ENCODE measurements around the gene DNLZ.

Gene DNLZ

GRCh38 chr9:136396219-136396515 lies 32.6 kb upstream of the DNLZ start:
- no peak for DNase-seq (ENCODE audit: low read depth, low spot score)

DNA sequence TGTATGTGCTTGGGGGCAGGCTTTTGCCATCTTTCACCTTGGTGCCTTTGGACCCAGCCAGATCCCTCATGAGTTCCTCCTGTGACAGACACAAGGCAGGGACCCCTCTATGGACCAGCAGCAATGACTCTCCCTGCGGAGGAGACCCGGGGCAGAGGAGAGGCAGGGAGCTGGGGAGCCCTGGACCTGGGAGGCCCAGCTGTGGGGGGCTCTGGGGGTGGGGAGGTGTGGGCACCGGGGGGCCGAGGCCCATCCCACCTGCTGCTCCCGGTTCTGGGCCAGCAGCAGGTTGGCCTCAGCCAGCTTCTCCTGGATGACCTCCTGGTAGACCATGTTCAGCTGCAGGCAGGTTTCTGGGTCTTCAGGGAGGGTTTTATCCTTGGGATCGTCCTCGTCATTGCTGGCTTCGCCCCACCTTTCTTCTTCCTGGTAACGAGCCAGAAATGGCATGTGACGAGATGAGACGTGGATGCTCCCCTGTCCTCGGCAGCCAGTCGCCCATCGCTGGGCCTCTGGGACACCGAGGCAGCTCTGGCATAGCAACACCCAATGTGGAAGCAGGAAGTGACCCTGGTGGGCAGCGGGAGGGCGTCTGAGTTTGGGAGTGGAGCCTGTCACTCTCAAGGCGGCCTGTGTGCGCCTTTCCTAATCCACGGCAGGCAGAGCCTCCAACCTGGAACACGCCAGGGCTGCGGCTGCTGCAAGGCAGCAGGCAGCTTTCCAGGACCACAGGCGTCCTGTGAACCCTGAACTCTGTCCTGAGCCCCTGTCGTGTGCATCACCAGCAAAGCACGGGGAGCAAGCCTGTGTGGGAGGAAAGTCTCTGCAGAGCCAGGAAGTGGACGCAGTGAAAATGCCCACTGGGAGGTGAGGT lies 32.0 kb upstream of the DNLZ start:
- DNase-seq (ENCODE audit: low read depth, low spot score) = no peak

DNA sequence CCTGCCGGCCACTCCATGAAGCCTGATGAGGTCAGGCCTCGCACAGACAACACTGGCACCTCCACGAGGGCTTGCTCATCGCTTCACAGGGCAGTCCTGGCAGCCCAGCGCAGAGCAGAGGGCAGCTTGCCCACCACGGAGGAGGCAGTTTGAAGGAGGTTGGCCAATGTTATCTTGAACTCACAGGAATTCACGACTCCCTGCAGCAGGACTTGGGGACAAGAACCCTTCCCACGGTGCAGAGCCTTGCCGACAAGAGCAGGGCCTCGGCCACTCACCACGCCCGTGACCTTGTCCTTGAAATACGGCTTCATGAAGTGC lies 31.4 kb upstream of the DNLZ start:
- DNase-seq (ENCODE audit: low read depth, low spot score) = no peak

DNA sequence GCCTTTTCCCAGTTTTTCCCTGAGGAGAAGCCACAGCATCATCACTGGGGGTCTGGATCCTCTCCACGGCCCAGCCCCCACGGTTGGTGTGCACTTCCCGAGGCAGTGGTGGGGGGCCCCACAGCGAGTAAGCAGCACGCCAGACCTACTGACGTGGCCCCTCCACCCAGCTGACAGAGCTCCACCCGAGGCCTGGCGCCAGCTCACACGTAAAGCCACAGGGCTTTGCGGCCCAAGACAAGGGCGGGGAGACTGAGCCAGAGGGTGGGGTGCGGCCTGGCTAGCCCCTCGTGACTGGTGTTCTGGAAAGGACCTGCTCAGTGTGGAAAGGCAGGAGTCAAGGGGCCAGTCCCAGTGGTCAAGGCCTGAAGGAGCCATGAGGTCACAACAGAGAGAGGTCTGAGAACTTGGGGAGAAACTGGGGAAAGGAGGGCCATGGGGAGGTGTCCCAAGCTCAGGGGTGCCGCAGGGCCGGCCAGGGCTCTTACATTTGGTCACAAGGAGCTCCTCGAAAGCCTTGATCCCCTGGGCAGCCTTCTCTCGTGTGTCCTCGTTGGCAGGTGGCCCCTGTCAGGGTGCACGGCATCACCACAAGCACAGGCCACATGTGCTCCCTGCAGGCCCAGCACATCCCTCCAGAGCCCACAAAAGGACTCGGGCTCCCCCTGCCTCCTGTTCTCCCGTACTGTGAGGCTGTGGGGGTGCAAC lies 30.9 kb upstream of the DNLZ start:
- DNase-seq (ENCODE audit: low read depth, low spot score) = no peak

GRCh38 chr9:136393531-136393930 lies 30.0 kb upstream of the DNLZ start:
- no peak for DNase-seq (ENCODE audit: low read depth, low spot score)

- DNase-seq (ENCODE audit: low read depth, low spot score) = no peak
Measured at GRCh38 chr9:136392538-136393449, 29.2 kb upstream of the DNLZ start.

DNA sequence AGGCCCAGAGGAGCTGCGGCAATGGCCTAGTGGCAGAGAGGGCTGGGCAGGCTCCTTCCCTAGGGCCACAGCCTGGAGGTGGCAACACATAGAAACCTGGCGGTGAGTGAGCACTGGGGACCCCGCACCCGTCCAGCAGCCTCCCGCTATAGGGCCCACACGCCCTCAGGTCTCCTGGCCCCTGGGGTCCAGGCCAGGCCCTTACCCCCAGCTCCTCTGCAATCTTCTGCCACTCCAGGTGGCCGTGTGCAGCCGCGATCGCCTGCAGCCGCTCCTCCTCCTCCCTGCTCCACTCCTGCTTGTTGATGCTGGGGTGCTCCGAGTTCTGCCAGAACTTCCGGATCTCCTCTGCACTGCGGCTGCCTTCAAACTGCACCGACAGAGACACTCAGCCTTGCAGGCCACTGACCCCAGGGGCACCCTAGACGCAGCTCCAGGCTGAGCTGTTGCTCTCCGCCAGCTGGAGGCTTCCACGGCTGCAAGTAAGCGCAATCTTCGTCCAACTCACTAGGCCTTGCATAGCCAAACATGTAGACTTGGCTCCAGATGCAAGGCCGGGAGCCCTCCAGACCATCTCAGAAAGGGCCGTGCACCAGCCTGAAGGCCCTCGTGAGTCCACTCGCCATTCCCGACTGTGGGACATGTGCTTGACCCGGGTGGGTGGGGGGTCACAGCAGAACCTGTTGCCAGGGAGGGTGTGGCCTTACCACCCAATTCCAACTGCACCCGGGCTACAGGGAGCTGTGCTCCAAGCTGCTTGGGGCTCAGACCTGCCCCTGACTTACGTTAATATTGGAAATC lies 28.4 kb upstream of the DNLZ start:
- DNase-seq (ENCODE audit: low read depth, low spot score) = no peak

GRCh38 chr9:136389396-136389795 lies 25.9 kb upstream of the DNLZ start:
- no peak for DNase-seq (ENCODE audit: low read depth, low spot score)

DNA sequence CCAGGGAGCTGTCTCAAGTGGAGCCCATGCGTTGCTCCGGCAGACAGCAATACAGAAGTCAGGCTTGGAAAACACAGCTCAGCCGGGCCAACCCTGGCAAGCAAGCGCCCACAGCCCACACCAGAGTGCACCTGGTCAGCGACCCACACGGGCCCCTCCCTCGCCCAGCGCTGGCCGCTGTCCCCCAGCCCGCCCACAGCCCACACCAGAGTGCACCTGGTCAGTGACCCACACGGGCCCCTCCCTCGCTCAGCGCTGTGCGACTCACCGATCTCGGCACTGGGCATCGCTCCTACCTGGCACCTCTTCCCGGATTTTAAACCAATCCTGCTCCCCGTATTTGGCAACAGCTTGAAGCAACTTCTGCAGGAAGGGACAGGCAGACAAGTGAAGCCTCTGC lies 23.7 kb upstream of the DNLZ start:
- DNase-seq (ENCODE audit: low read depth, low spot score) = no peak

DNA sequence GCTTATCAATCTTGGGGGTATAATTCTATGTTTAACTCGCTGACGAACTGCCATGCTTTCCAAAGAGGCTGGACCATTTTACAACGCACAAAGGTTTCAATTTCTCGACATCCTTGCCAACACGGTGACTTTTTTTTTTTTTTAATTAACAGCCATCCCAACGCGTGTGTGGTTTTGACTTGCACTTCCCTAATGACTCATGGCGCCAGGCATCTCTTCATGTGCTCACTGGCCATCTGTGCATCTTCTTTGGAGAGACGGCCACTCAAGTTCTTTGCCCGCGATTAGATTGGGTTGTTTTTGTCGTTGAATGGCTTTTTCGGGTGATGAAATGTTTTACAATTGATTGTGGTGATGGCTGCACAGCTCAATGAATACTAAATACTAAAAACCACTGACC lies 22.5 kb upstream of the DNLZ start:
- DNase-seq (ENCODE audit: low read depth, low spot score) = no peak

GRCh38 chr9:136385015-136385414 lies 21.5 kb upstream of the DNLZ start:
- no peak for DNase-seq (ENCODE audit: low read depth, low spot score)

DNA sequence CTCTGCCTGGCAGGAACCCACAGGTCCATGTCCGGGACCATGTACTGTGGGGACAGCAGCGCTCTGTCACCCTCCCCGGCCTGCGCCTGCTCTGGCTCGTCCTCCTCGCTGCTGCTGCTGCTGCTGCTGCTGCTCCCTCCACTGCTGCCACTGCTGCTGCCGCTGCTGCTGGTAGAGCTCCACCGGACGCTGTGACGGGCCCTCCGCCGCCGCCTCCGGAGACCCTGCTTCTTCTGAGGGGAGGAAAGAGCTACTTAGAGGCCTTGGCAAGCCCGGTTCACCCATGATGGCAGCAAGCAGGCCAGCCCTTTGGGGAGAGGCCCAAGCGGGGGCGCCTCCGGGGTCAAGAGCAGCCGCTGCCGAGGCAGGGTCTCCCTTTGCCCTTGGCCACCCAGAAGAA lies 19.9 kb upstream of the DNLZ start:
- no peak for DNase-seq (ENCODE audit: low read depth, low spot score)

DNA sequence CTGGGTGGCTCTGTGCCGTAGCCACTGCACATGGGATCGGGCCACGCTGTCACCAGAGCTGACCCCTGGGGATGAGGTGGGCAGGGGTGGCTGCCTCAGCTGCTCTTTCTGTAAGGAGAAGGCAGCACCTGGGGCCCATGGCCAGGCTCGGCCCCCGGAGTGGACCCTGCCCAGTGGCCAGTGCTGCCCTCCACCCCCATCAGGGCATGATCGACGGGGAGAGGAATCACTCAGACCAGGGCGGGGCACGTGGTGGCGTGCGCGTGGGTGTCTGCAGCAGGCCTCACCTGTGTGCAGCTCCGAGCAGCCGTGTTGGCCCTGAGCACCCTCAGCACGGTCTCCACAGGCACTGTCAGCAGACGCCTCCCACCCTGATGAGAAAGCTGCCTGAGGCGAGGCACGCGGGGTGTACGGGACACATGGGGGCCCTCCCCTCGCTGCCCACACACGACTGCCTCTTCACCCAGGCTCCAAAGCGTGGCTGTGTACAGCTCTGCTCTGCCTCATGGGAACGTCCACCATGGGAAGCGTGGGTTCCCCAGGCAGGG lies 18.5 kb upstream of the DNLZ start:
- no peak for DNase-seq (ENCODE audit: low read depth, low spot score)

GRCh38 chr9:136381311-136381710 lies 17.8 kb upstream of the DNLZ start:
- no peak for DNase-seq (ENCODE audit: low read depth, low spot score)

DNA sequence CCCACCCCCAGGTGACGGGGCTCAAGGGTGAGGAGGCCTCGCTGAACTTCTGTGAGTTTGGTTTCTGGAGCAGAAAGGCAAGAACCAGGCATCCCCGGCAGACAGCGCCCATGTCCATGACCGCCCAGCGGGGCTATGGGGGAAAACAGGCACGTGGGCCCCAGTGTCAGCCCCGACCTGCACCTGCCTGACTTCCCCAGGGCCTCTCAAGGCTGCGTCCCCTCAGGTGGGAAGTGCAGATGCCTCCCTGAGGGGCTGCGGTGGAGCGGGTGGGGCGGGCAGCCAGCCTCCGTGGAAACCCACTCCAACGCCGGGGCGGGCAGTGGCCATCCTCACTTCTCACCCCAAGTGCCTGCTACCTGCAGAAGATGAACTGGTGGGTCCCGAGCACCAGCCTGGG lies 16.8 kb upstream of the DNLZ start:
- DNase-seq (ENCODE audit: low read depth, low spot score) = no peak

DNA sequence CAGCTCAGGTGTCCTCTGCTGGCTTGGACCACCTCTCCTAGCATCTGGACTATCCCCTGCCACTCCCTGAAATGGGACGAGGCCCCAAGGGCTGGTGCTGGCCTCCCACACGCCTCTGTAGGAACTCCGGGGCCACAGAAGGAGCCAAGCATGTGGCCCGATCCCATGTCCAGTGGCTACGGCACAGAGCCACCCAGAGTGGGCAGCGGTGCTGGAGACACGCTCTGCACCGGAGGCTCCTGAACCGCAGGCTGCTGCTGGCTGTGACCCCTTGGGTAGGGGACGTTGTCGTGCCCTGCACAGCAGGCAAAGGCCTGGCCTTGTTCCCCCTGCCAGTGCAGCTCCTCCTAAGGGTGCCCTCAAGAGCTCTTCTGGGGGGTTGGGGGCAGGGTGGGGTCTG lies 16.3 kb upstream of the DNLZ start:
- no peak for DNase-seq (ENCODE audit: low read depth, low spot score)

DNA sequence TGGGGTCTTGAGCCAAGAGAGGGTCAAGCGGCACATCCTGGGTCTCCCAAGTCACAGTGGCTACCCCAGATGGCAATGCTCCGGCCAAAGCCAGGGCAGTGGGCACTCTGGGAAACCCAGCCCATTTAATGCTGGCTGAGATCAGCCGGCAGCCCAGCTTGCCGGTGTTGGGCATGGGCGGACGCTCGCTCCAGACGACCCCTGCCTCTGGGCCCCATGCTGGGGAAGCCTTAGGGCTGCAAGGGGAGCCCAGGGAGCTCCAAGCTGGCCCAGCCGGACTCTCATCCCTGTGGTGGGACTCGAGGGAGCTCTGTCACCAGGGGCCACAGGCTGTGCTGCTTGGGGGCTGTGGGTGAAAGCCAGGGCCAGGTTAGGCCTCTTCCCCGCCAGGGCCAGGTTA lies 15.9 kb upstream of the DNLZ start:
- no peak for DNase-seq (ENCODE audit: low read depth, low spot score)

GRCh38 chr9:136379003-136379287 lies 15.4 kb upstream of the DNLZ start:
- no peak for DNase-seq (ENCODE audit: low read depth, low spot score)

DNA sequence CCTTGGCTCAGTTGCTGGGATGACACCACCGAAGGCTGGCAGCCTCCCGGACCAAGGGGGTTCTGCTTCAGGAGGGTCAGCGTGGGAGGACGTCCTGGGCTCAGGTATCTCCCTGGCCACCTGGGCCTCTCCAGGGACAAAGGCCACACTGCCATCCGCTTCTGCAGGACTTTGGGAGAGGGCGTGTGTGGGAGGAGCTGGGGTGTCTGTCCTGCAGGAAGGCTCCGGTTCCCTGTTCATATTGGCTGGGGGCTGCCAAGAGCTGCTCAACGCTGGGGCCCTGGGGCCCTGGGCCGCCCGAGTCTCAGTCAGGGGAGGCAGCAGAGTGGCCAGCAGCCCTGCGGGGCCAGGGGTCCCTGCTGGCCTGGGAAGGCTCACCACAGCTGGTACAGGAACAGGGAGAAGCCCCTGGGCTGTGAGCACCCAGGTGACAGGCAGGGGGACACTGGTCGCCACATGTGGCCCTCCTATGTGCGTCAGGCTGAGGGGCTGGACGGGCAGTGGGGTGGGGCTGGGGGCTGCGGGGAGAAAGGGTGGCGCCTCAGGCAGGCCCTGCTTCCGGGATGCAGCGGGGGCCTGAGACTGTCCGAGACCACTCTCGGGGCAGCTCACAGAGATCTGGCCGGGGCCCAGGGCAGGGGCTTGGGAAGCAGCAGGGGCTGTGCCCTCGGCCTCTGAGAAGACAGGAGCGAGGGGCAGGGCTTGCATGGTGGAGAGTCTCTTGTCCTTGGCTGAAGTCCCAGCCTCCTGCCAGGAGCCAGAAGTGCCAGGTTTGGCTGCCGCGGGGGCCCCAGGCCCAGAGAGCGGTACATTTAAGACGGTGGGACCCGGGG lies 14.8 kb upstream of the DNLZ start:
- DNase-seq (ENCODE audit: low read depth, low spot score) = no peak

- DNase-seq (ENCODE audit: low read depth, low spot score) = no peak
Measured at GRCh38 chr9:136377341-136378169, 14.0 kb upstream of the DNLZ start.
